NOMO-1 treated with dmso at 0.1 percent for 144 hours (cell line): Measurements from ENCODE around the gene GGPS1.
"Not testable (repeated sequence)": the region's sequence is repeated elsewhere in the genome, so short reads cannot be mapped to it uniquely, and the experiment has no call there.

Experiments
- DNase-seq: peaks from one replicate; lab custom pipeline; 2025; ENCODE audit not compliant: unreplicated experiment; lab: John Stamatoyannopoulos, UW

The GGPS1 gene

DNA sequence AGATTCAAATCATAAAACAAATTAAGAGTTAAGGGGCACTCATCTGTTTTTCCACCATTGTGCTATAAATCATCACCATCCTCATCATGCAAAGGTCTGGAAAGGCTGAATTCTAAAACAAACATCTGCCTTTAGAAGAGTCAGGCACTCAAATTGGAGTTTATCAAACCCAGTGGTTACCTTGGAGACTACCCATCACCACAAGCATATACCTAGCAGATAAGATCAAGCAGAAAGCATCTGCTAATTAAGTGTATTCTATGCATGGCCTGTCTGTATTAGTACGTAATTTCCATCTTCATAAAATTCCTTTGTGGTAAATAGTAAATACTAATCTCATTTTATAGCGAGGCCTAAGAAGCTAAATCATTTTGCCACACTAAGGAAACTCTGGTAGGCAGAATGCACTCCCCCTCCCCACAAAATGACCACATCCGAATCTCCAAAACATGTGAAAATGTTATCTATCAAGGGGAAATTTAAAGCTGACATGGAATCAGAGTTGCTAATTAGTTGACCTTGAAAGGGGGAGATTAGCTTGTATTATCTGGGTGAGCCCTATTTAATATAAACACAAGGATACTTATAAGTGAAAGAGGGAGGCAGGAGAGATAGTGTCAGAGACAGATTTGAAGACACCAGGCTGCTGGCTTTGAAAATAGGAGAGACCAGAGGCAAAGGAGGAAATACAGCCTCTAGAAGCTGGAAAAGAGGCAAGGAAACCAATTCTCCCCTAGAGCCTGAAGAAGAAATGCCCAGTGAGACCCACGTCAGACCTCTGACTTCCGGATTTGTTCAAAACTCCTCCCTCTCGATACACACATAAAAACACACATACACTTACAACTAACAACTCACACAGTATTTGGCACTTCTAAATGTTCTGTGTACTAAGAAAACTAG is 23.6 kb upstream of the GGPS1 start:
- DNase-seq: no peak

DNA sequence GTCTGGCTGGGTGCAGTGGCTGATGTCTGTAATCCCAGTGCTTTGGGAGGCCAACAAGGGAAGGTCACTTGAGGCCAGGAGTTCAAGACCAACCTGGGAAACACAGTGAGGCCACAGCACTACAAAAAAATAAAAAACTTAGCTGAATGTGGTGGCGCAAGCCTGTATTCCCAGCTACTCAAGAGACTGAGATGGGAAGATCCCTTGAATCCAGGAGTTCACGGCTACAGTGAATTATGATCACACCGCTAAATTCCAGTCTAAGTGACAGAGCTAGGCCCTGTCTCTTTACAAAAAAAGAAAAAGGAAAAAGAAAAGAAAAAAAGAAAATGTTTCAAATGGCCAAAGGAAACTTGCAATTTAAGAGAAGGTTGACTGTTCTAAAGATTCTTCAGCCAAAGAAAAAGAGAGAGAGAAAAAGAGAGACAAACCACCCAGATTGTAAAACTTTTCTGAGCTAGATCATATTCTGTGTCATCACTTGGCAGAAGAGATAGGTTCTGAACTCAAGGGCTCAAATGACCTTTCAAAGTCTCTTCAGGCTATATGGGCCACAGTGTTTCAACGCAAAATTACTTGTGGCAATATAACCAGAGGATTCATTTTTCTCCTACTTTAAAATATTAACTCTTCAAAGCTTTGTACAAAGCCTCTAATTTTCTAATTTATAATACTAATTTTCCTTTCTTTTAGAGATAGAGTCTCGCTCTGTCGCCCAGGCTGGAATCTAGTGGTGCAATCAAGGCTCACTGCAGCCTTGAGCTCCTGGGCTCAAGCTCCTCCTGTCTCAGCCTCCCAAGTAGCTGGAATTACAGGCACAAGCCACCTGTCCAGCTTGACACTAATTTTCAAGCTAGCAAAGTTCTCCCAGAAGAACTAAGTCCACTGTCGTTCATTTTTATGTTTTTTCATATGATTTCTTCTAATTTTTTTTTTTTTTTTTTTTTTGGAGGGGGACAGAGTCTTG is 20.9 kb upstream of the GGPS1 start:
- no peak for DNase-seq

DNA sequence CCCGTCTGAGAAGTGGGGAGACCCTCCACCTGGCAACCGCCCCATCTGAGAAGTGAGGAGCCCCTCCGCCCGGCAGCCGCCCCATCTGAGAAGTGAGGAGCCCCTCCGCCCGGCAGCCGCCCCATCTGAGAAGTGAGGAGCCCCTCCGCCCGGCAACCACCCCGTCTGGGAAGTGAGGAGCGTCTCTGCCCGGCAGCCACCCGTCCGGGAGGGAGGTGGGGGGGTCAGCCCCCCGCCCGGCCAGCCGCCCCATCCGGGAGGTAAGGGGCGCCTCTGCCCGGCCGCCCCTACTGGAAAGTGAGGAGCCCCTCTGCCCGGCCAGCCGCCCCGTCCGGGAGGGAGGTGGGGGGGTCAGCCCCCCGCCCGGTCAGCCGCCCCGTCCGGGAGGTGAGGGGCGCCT is 19.2 kb upstream of the GGPS1 start:
- DNase-seq: not testable (repeated sequence)

DNA sequence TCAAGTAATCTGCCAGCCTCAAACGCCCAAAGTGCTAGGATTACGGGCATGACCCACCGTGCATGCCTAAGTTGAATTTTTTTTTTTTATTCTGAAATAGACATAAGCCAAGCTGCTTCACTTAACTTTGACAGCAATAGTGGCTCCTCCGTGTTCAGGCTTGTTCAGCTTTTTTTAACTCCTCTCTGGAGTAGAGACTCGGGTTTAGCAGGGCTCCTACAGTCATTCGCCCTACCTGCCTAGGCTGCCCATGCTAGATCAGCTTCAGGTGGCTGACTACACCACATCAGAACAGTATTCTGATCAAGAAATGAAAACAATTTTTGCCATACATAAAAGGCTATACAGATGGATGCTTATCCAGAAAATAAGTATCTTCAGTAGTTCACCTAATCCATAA is 15.1 kb upstream of the GGPS1 start:
- DNase-seq: no peak

DNA sequence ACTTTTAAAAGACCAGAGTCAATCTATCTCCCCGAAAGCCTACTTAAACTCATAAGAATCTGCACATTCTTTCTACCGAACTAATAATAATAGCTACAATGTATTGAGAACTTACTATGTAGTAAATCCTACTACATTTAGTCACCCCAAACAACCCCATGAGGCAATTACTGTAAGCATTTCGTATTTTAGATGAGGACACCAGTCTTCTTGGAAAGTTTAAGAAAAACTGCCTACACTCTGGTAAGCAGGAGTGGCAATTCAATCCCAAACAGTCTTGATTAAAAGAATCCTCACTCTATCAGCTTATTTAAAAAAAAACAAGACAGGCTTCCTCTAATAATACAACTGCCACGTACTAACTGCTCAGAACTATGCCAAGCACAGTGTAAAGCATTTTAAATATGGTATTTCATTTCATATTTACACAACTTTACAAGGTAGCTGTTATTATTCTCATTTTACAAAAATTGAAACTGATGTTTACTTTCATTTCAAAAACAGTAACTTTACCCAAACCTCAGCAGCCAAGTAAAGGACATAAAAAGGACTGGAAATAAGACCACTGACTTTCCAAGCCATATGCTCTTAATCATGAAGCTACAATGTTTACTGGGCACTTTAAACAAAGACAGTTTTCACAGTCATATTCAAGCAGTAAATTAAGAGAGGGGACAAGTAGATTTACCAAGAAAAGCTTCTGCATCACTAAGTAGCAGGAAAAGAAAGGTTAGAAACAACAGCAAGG is 14.3 kb upstream of the GGPS1 start:
- DNase-seq: no peak

DNA sequence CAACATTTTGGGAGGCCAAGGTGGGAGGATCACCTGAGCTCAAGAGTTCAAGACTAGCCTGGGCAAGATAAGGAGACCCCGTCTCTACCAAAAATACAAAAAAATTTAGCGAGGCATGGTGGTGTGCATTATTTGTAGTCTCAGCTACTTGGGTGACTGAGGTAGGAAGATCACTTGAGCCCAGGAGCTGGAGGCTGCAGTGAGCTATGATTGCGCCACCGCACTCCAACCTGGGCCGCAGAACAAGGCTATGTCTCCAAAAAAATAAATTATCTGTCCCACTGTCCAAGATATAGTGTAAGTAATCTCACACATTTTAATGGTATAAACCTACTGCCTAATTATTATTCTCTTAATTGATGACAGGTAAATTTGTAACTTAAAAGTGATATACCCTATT is 13.2 kb upstream of the GGPS1 start:
- DNase-seq: no peak

DNA sequence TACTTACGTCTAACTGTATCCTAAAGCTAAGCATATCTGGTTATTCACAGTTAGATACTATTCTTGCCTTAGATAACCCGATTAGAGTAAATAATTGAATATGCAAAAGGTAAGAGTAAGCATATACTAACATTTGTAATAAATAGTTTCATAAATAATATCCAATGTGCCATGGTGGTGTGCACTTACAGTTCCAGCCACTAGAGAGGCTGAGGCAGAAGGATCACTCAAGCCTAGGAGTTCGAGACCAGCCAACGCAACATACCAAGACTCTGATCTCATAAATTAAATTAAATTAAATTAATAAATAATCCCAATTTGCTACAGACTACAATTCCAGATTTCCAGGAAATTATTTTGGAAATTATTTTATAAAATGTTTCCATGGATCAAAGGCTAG is 12.6 kb upstream of the GGPS1 start:
- DNase-seq: no peak

DNA sequence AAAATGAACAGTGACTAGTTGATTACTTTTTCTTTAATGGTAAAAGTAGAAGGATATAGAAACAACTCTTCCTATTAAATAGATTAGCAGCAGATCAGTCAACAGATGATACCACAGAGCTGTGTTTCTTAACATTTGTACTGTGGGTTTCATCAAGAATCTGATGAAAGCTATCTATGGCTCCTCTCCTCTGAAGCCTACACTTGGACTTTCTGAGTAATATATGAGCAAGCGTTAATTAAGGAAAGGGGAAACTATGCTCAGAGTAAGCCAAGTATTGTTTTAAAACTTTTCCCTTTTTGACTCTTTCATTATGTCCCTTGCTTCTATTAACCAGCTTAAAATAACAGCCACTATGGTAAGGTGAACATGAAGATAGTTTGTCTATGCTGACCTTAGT is 11.2 kb upstream of the GGPS1 start:
- DNase-seq: no peak

DNA sequence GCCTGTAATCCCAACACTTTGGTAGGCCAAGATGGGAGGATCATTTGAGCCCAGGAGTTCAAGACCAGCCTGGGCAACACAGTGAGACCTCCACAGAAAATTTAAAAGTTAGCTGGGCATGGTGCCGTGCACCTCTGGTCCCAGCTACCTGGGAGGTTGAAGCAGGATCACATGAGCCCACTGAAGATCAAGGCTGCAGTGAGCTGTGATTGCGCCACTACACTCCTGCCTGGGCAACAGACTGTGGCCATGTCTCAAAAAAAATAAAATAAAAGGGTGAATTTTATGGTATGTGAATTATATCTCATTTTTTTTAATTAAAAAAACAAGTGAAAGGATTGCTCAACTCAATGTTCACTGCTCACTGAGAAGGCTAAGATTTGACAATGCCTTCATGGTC is 9.1 kb upstream of the GGPS1 start:
- no peak for DNase-seq

DNA sequence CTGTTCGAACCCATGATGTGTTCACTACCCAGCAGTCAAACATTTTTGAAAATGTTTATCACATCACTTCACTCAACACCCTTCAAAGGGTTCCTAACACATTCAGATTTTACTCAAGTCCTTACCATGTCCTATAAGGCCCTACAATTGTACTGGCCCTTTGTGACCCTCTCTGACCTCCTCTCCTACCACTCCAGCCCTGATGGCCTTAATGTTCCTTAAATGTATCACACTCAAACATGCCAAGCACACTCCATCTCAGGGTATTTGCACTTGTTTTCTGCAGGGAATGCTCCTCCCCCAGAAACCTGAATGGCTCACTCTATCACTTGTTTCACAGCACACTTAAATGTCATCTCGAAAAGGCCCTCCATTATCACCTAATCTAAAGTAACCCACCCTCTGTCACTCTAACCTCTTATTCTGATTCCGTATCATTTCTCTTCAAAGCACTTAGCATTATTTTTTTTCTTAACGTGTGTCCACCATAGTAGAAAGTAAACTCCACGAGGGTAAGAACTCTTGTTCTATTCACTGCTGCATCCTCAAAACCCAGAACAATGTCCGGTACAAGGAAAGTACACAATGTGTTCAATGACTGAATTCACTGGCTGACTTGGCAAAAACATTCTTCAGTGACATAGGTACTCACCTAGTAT is 7.7 kb upstream of the GGPS1 start:
- no peak for DNase-seq

DNA sequence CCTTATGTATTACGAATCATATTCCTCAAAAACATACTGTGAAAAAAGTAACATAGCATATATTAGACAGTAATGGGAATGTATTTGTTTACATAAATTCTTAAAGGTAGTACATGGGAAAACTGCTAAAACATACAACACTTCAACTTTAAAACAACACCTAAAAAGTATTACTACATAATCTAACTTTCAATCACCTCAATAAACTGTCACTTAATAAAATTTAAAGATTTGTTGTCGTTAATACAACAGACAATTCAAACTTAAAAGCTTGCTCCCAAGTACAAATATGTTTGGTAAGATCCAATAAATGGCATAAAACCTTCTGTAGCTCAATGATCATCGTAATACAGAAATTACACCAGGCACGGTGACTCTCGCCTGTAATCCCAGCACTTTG is 4.1 kb upstream of the GGPS1 start:
- DNase-seq: no peak

DNA sequence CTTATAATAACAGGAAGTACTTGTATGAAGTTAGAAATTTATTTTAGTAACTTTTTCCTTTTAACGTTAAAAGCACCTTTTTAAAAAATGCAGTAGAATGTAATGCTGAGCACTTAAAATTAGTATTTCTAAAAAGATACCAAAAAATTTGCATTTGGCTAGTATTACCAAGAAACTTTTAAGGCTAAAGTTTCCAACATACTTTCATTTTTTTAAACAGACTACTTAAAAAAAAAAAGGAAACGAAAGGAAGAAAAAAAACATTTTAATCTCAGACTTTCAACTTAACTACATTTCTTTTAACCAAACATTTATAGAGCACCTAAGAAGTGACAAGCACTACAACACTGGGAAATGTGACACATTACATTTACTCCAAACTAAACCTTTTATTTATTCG is 3.2 kb upstream of the GGPS1 start:
- no peak for DNase-seq

DNA sequence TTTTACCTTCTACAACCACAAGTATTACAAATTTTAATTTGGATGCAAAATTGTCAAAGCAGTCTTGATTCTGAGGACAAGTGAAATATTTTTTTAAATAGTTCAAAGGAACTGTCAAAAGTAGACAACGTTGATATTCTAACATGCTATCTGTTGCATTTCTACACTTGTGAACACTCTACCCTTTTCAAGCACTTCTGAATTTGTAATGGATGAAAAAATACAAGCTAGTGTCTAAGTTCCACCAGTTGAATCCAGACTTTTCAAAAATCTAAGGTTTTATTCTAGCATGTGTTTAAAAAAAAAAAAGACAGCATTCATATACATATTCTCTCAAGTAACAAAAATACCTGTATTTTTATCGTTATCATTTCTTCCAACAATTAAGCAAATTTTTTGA is 2.5 kb upstream of the GGPS1 start:
- DNase-seq: no peak

DNA sequence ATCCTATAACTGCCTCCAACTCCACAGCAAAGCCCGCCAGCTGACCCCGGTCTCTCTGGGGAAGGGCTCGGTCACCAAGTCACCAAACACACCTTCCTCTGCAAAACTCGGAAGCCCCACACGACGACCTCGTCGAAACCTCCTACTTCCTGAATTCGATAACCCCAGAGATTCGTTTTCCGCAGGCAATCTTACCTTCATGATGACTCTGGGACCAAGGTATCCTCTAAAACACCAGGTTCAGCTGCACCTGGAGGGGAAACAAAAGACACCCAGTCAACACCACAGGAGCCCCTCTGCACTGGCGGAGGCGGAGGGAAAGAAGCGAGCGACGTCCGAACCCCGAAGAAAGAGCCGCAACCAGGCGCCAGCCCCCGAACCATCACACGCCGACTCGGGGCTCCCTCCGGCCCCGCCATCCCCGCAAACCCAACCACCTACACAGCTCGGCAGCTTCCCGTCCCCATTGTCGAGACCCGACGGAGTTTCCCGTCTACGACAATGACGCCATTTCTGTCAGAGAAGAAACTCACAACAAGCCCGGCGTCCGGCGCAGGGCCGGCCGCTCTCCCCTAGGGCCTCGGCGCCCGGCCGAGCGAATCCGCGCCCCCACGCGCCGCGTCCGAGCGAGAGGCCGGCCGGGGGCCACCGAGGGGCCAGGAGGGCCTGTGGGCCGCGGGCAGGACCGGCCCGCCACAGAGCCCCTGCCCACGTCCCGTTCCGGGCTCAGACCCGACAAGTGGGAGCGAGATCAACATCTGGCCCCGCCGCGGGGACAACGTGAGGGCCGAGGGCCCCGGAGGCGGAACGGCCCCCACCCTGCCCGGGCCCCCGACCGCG is 1.4 kb upstream of the GGPS1 start:
- peak; percentile 40 for DNase-seq

DNA sequence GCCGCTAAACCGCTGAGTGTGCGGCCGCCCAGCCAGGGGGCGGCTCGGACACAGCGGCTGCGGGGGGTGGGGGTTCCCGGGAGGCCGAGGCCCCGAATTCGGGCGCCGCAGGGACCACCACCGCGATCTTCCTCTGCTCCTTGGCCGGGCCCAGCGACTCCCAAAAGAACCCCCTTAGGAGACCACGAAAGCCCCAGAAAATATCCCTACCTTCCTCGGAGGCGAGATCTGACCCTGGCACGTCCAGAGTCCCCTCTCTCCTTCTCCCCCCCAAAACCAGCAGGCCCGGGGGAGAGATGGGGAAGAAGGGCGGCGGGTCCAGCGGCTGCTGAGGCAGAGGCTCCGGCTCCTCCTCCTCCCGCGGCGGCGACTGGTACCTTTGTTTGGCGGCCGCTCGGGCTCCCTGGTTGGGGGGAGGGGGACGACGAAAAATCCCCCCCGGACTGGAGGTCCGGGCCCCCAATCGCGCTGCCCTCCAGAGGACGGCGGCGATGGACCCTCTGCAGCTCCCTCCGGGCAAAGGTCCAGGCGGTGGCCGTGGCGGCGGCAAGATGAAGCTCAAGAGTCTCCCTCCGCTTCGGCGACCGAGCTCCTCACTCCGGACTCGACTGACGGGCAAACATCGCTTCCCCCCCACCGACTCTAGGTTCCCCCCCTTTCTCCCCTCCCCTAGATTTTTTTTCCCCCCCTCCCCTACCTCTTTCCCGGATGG is 655 bp upstream of the GGPS1 start, which contains the start of gene ARID4B:
Gene ARID4B, minus strand, starts transcription at position 621 of the 712 bp plus-strand sequence. CDS start 1,260 bp downstream, outside the sequence.
- no peak for DNase-seq

DNA sequence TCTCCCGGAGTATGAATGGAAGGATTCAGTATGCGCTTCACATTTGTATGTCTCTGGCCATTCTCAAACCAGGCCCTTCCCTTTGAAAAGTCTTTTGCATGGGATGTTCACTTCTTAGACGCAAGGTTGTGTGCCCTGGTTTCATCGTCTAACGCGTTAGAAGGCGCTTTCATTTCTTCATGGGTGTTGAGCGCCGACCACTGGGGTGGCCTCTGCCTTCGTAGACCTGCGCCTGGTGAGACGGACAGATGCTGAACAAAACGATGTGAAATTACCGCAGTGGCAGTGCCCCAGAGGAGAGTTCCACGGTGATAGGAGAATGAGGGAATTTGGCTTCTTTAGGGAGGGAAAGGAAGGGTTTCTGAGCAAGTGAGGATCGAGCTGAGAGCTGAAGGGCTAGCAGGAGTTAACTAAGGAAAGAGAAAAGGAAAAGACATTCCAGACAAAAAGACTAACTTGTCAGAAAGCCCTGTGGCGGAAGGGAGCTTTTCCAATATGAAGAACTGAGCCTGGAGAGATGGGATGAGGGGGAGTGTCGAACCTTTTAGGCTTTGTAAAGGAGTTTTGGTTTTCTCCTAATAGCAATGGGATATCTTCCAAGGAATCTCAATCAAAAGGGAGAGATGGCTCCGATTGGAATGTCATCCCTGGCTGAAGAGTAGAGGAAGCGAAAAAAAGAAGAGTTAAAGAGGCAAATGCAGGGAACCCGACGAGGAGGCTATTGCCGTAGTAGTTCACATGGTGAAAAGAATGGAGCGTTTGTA is 951 bp downstream of the GGPS1 start:
- peak; percentile 34 for DNase-seq

DNA sequence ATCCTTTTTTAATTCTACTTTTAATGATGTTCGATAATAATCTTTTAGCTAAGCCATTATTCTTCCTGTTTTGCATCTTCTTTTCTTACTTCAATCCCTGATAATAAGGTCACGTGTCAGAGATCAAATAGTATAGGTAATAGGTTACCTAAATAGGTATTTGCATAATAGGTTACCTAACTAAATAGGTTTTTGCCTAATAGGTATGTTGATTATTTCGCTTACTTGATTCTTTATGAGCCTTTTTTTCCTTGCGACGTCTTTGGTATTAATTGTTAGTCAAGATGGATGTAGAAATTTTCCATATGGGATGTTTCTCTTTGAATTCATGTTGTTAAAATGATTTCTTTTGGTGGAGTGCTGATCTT is 2.5 kb downstream of the GGPS1 start:
- DNase-seq: no peak

DNA sequence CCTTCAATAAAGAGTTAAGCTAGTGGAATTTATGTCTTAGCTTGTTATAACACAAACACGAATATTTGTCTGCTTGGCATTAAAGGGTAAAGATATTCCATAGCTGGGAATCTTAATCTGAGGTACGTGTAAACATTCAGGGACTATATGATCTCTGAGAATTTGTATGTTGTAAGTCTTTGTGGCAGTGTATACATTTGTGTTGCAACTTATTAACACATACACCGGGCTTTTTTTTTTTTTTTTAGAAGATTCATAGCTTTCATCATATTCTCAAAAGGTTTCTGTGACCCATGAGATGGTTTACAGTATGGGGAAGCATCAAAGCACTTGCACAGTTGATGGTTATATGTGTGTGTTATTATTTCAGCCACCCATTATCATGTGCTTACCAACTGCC is 3.0 kb downstream of the GGPS1 start:
- DNase-seq: no peak
